Keratinocyte (primary cell): ENCODE data around the gene DPEP2NB. TPM values are rescaled to one million over a fixed set of nuclear protein-coding genes. Genes with fewer than 3 reads are reported as not detected.

Experiments
- DNase-seq: peaks from one replicate; pipeline ENCODE4 v3.0.0-alpha.2; 2011; ENCODE audit warnings: low read depth, missing footprints, low spot score
- FAIRE-seq: peaks from 2 replicates; lab custom pipeline; 2011; peaks lifted over from hg19 to GRCh38; lab: Jason Lieb, UNC
- H2AFZ ChIP-seq: 2 replicates; pipeline ENCODE4 v1.6.0; 2012; ENCODE audit warnings: low read length, control low read depth, inconsistent platforms; ENCODE audit not compliant: control insufficient read depth
- H3K27ac ChIP-seq: 2 replicates; pipeline ENCODE4 v1.5.1; 2011; ENCODE audit warnings: low read length; ENCODE audit not compliant: control insufficient read depth, insufficient read depth
- H3K27me3 ChIP-seq: 3 replicates; pipeline ENCODE4 v1.6.0; 2011; ENCODE audit warnings: low read length; ENCODE audit not compliant: control insufficient read depth, insufficient read depth; ENCODE audit errors: extremely low read depth
- H3K36me3 ChIP-seq, 2 experiments: 2 replicates in 1 of 2; 3 replicates in 1 of 2; pipeline ENCODE4 v1.5.1; 2011; ENCODE audit warnings: low read length in 2 of 2, mild to moderate bottlenecking in 1 of 2; ENCODE audit not compliant: control insufficient read depth in 2 of 2, insufficient read depth in 2 of 2; ENCODE audit errors: extremely low read depth in 1 of 2
- H3K4me1 ChIP-seq: 3 replicates; pipeline ENCODE4 v1.5.1; 2011; ENCODE audit warnings: low read length; ENCODE audit not compliant: control insufficient read depth, insufficient read depth; ENCODE audit errors: extremely low read depth
- H3K4me2 ChIP-seq: 3 replicates; pipeline ENCODE4 v1.6.0; 2011; ENCODE audit warnings: low read depth, low read length; ENCODE audit not compliant: control insufficient read depth, insufficient read depth; ENCODE audit errors: extremely low read depth
- H3K4me3 ChIP-seq, 3 experiments: fragments of 200-600 bp in 1 of 3; sonication (generic) in 1 of 3; 2 replicates in 2 of 3; 3 replicates in 1 of 3; pipeline ENCODE4 v1.5.1; 2011 to 2016; ENCODE audit warnings: low read length in 3 of 3, mild to moderate bottlenecking in 3 of 3, control low read depth in 2 of 3, inconsistent platforms in 1 of 3, low read depth in 1 of 3, mixed read lengths in 1 of 3, mixed run types in 1 of 3, moderate library complexity in 1 of 3; ENCODE audit not compliant: control insufficient read depth in 2 of 3, insufficient read depth in 2 of 3; ENCODE audit errors: extremely low read depth in 1 of 3
- H3K79me2 ChIP-seq: 2 replicates; pipeline ENCODE4 v1.6.0; 2012; ENCODE audit warnings: low read length; ENCODE audit not compliant: control insufficient read depth, insufficient read depth
- H3K9ac ChIP-seq: 3 replicates; pipeline ENCODE4 v1.6.0; 2011; ENCODE audit warnings: low read length; ENCODE audit not compliant: control insufficient read depth, insufficient read depth; ENCODE audit errors: extremely low read depth
- H3K9me1 ChIP-seq: 3 replicates; pipeline ENCODE4 v1.6.0; 2011; ENCODE audit warnings: low read length; ENCODE audit not compliant: control insufficient read depth, insufficient read depth; ENCODE audit errors: extremely low read depth
- H3K9me3 ChIP-seq: 2 replicates; pipeline ENCODE4 v1.5.1; 2012; ENCODE audit warnings: low read depth, low read length; ENCODE audit not compliant: control insufficient read depth
- H4K20me1 ChIP-seq: 3 replicates; pipeline ENCODE4 v1.6.0; 2011; ENCODE audit warnings: low read length; ENCODE audit not compliant: control insufficient read depth, insufficient read depth; ENCODE audit errors: extremely low read depth
- CTCF ChIP-seq, 3 experiments: IDR thresholded peaks in 1 of 3; conservative IDR thresholded peaks in 1 of 3; optimal IDR thresholded peaks in 1 of 3; 2 replicates in 2 of 3; 3 replicates in 1 of 3; pipeline versions ENCODE3 to v1.5.1; 2011; ENCODE audit warnings: low read length in 3 of 3, mild to moderate bottlenecking in 3 of 3, moderate library complexity in 2 of 3, control low read depth in 1 of 3, inconsistent platforms in 1 of 3; ENCODE audit not compliant: insufficient read depth in 2 of 3; ENCODE audit errors: extremely low read depth in 1 of 3
- EZH2 ChIP-seq: IDR thresholded peaks from one replicate; pipeline ENCODE4 v1.6.1; 2012; ENCODE audit warnings: inconsistent platforms, mild to moderate bottlenecking, low read length, moderate library complexity
- dilution Hi-C: fragments of 300-500 bp; cut with MboI; formaldehyde crosslinking; loops from one replicate; pipeline ENCODE4 v1.7.0; 2020; ENCODE audit warnings: low sequenced_read_pairs; ENCODE audit not compliant: extremely low pct_ligation_motif_present
- polyA minus RNA-seq, 3 experiments: library from RNA; depleted of rRNA, polyadenylated mRNA; stranded (reverse); fragments of >200 nt; gene quantifications; 1 replicate in 1 of 3; 2 replicates in 1 of 3; 3 replicates in 1 of 3; pipeline ENCODE4 v1.2.3, GENCODE V29; 2011
- polyA plus RNA-seq, 5 experiments: library from polyadenylated mRNA; depleted of rRNA in 3 of 5; stranded (reverse) in 3 of 5; stranded (forward) in 1 of 5; unstranded in 1 of 5; fragments of >200 nt; gene quantifications; 1 replicate in 1 of 5; 2 replicates in 3 of 5; 3 replicates in 1 of 5; pipeline versions ENCODE4 v1.2.1 to v1.2.3, GENCODE V29; 2011 to 2012; ENCODE audit warnings: missing spikeins in 2 of 5, low read depth in 1 of 5, low replicate concordance in 1 of 5

Gene DPEP2NB
- polyA plus RNA-seq (0.05 TPM in 1 of 3 replicates, not detected in the others), polyA minus RNA-seq (not detected in 3 replicates)
- not detected for polyA plus RNA-seq (2011; ENCODE audit: low read depth)
- not detected in 2 replicates for polyA plus RNA-seq (2011; cell fraction: cytosol; rRNA removed)
- not detected in 2 replicates for polyA plus RNA-seq (2011; cell fraction: nucleus; rRNA removed)
- not detected in 2 replicates for polyA plus RNA-seq (2012; ENCODE audit: low replicate concordance)
- polyA minus RNA-seq (2011; cell fraction: cytosol; rRNA and poly(A)+ RNA removed) = not detected
- not detected in 2 replicates for polyA minus RNA-seq (2011; cell fraction: nucleus; rRNA and poly(A)+ RNA removed)

- dilution Hi-C loops = no loop called here
- TF ChIP-seq CTCF (optimal IDR thresholded peaks at IDR 0.05 in 1 of 3, IDR thresholded peaks at IDR 0.05 in 1 of 3, conservative IDR thresholded peaks at IDR 0.05 in 1 of 3; ENCODE audit: extremely low read depth in 1 of 3, insufficient read depth in 2 of 3, low read length in 3 of 3) = no peak
- TF ChIP-seq EZH2 = no peak
These were observed at the start of gene DPEP2NB for GRCh38 chr16:68015681-68016080. Gene DPEP2NB (minus strand): TSS chr16:68015911. CDS start chr16:68015770, 141 bp downstream.

GRCh38 chr16:68064791-68065365, 49.2 kb upstream of the DPEP2NB start:
- dilution Hi-C loops = no loop called here
- peak overlapping the region; percentile 8 for H3K4me2 ChIP-seq
- peaks cover 13% of the 10 kb centered on the region for H3K4me1 ChIP-seq
- no peak for TF ChIP-seq EZH2
- TF ChIP-seq CTCF (optimal IDR thresholded peaks at IDR 0.05 in 1 of 3, IDR thresholded peaks at IDR 0.05 in 1 of 3, conservative IDR thresholded peaks at IDR 0.05 in 1 of 3; ENCODE audit: extremely low read depth in 1 of 3, insufficient read depth in 2 of 3, low read length in 3 of 3) = peak; percentile 83 to 89 (median 84)
- DNase-seq (peak; percentile 74), FAIRE-seq (peak; percentile 72)
- peaks cover 3% of the 10 kb centered on the region for H4K20me1 ChIP-seq
- H3K36me3 ChIP-seq = peaks cover 23 to 30% of the 10 kb centered on the region in 2 experiments
- no peak overlapping the region for H3K27ac ChIP-seq
- H3K9ac ChIP-seq = no peak overlapping the region
- no peaks in the 10 kb centered on the region for H3K9me1 ChIP-seq
- no peak overlapping the region for H2AFZ ChIP-seq
- H3K4me3 ChIP-seq = no peak overlapping the region
- no peaks in the 10 kb centered on the region for H3K9me3 ChIP-seq
- no peaks in the 10 kb centered on the region for H3K79me2 ChIP-seq
- no peaks in the 10 kb centered on the region for H3K27me3 ChIP-seq

More at GRCh38 chr16:68015681-68016080, at the start of gene DPEP2NB:
- Histone ChIP-seq H4K20me1 (no peaks in the 10 kb centered on the region), H3K27me3 (no peaks in the 10 kb centered on the region), H3K4me3 (no peak within 1 kb of the TSS), H3K27ac (no peak within 1 kb of the TSS), H3K4me2 (no peak within 1 kb of the TSS), H2AFZ (no peak within 1 kb of the TSS), H3K9me3 (no peaks in the 10 kb centered on the region), H3K79me2 (no peaks in the 10 kb centered on the region), H3K36me3 (no peaks in the 10 kb centered on the region), H3K9me1 (no peaks in the 10 kb centered on the region), H3K9ac (no peak within 1 kb of the TSS), H3K4me1 (peaks cover 10% of the 10 kb centered on the region)
- DNase-seq (no peak), FAIRE-seq (no peak)
